GM12892 (cell line): Measurements from ENCODE around the gene FOXL1.

Source experiments
- POLR2A ChIP-seq: IDR thresholded peaks from 2 replicates; pipeline ENCODE4 v1.6.1; 2011; ENCODE audit warnings: low read depth, low read length, control low read depth
- POLR2AphosphoS5 ChIP-seq: IDR thresholded peaks from 2 replicates; pipeline ENCODE4 v1.6.1; 2011; ENCODE audit warnings: low read depth, low read length, control low read depth
- TAF1 ChIP-seq: IDR thresholded peaks from 2 replicates; pipeline ENCODE4 v1.6.1; 2011; ENCODE audit warnings: low read depth, mild to moderate bottlenecking, control low read depth, low read length, borderline replicate concordance

DNA sequence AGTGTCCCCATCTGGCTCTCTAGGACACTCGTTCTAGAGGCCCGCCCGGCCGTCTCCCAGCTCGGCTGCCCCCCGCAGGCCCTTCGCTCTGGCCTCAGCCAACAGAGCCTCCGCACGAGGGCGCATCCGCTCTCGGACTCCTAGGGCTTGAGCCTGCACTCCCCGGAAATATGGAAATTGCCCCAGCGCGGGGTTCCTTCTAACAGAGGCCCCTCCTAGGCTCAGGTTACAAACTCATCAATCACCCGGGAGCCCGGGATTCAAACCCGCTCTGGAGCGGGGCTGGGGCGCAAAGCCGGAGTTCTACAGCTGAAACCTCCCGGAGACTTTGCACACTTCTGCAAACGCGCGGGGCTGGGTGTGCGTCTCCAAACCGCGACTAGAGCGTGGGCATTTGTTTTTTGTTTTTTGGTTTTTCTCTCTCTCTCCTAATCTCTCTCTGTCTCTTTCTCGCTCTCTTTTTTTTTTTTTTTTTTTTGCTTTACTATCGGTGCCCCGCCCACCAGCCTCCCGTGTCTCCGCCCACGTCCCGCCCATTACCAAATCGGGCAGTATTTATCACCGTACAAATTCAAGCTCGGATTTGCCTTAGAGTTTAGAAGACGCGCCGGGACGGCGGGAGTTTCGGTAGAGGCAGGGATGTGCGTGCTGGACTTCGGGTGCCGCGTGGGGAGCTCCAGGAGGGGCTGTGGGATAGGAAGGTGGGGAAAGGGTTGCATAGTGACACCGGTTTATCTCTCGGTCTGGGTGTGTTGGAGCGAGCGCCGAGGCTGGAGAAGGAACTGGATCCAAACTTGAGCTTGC, 2.4 kb upstream of the FOXL1 start:
- no peak for TF ChIP-seq POLR2AphosphoS5
- TF ChIP-seq POLR2A, result no peak
- TF ChIP-seq TAF1, result no peak
